Measurements from ENCODE around the gene MEIS2.

MEIS2 gene

GRCh38 chr15:37014566-37014965, 85.8 kb downstream of the MEIS2 start:
- no peak for DNase-seq (ENCODE audit: low read depth)
- no peak for TF ChIP-seq CTCF (IDR thresholded peaks at IDR 0.05; ENCODE audit: low read depth, low read length, missing control alignments)
- H3K4me3 ChIP-seq (ENCODE audit: low read depth, low read length), result no peak overlapping the region; the same call in 1 of the 2 replicates

- TF ChIP-seq CTCF (IDR thresholded peaks at IDR 0.05; ENCODE audit: low read depth, low read length, missing control alignments), result no peak
- no peak for DNase-seq (ENCODE audit: low read depth)
- no peak overlapping the region for H3K4me3 ChIP-seq (ENCODE audit: low read depth, low read length)
Observed at GRCh38 chr15:37014137-37014536, 86.2 kb downstream of the MEIS2 start.

- no peak for TF ChIP-seq CTCF (IDR thresholded peaks at IDR 0.05; ENCODE audit: low read depth, low read length, missing control alignments)
- no peak overlapping the region for H3K4me3 ChIP-seq (ENCODE audit: low read depth, low read length)
- no peak for DNase-seq (ENCODE audit: low read depth)
Observed at GRCh38 chr15:37010595-37010994, 89.8 kb downstream of the MEIS2 start.

- no peak for TF ChIP-seq CTCF (IDR thresholded peaks at IDR 0.05; ENCODE audit: low read depth, low read length, missing control alignments)
- no peak overlapping the region for H3K4me3 ChIP-seq (ENCODE audit: low read depth, low read length)
- no peak for DNase-seq (ENCODE audit: low read depth)
Observed at GRCh38 chr15:37009288-37009687, 91.1 kb downstream of the MEIS2 start.

- H3K4me3 ChIP-seq (ENCODE audit: low read depth, low read length), result no peak overlapping the region
- no peak for DNase-seq (ENCODE audit: low read depth)
Observed at GRCh38 chr15:37008205-37008604, 92.1 kb downstream of the MEIS2 start.

GRCh38 chr15:37007301-37007700, 93.0 kb downstream of the MEIS2 start:
- no peak for TF ChIP-seq CTCF (IDR thresholded peaks at IDR 0.05; ENCODE audit: low read depth, low read length, missing control alignments)

More at GRCh38 chr15:37008205-37008604, 92.1 kb downstream of the MEIS2 start:
- TF ChIP-seq CTCF (IDR thresholded peaks at IDR 0.05; ENCODE audit: low read depth, low read length, missing control alignments), result no peak

GRCh38 chr15:37004981-37005735, 95.2 kb downstream of the MEIS2 start:
- TF ChIP-seq CTCF (IDR thresholded peaks at IDR 0.05; ENCODE audit: low read depth, low read length, missing control alignments), result no peak
- H3K4me3 ChIP-seq (ENCODE audit: low read depth, low read length), result no peak overlapping the region
- no peak for DNase-seq (ENCODE audit: low read depth)

More at GRCh38 chr15:37007301-37007700, 93.0 kb downstream of the MEIS2 start:
- no peak for DNase-seq (ENCODE audit: low read depth)
- no peak overlapping the region for H3K4me3 ChIP-seq (ENCODE audit: low read depth, low read length)
